ENCODE data around the gene CDKN2B.

The CDKN2B gene

DNA sequence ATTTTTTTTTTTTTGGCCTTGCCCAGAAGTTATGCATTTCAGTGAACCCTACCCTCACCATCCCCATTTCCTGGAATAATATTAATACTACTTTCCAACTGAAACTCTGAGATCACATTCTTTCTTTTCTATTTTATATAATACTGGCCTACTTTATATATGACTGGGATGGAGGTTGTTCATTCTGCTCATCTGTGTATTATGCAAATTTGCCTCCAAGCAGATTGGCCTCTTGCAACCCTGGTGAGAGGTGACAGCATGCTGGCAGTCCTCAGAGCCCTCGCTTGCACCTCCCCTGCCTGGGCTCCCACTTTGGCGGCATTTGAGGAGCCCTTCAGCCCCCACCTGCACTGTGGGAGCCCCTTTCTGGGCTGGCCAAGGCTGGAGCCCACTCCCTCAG lies 50.3 kb downstream of the CDKN2B start:
- H3K36me3 ChIP-seq (replicated peaks): no peaks in the 10 kb centered on the region
- H3K4me3 ChIP-seq (ENCODE audit: low read depth, low read length): no peak overlapping the region
- H3K27ac ChIP-seq: no peak overlapping the region
- no peak for DNase-seq
- in situ Hi-C loops (cut with HindIII; ENCODE audit: low pct_ligation_motif_present, low sequenced_read_pairs): no loop called here
- TF ChIP-seq, protein P1, sequence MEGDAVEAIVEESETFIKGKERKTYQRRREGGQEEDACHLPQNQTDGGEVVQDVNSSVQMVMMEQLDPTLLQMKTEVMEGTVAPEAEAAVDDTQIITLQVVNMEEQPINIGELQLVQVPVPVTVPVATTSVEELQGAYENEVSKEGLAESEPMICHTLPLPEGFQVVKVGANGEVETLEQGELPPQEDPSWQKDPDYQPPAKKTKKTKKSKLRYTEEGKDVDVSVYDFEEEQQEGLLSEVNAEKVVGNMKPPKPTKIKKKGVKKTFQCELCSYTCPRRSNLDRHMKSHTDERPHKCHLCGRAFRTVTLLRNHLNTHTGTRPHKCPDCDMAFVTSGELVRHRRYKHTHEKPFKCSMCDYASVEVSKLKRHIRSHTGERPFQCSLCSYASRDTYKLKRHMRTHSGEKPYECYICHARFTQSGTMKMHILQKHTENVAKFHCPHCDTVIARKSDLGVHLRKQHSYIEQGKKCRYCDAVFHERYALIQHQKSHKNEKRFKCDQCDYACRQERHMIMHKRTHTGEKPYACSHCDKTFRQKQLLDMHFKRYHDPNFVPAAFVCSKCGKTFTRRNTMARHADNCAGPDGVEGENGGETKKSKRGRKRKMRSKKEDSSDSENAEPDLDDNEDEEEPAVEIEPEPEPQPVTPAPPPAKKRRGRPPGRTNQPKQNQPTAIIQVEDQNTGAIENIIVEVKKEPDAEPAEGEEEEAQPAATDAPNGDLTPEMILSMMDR (IDR thresholded peaks at IDR 0.05; ENCODE audit: low read depth, low read length, missing control alignments): no peak
- no peaks in the 10 kb centered on the region for H3K27me3 ChIP-seq (replicated peaks)
